SH-SY5Y (cell line): ENCODE results near the gene RS1.

Source experiments
- GATA2 ChIP-seq: IDR thresholded peaks from 2 replicates; pipeline ENCODE4 v1.6.1; 2011; ENCODE audit warnings: mild to moderate bottlenecking, low read depth, low read length
- GATA3 ChIP-seq: IDR thresholded peaks from 2 replicates; pipeline ENCODE4 v1.6.1; 2011; ENCODE audit warnings: low read depth, mild to moderate bottlenecking, low read length, moderate library complexity

GRCh38 chrX:18661273-18661672 lies 10.6 kb downstream of the RS1 start:
- TF ChIP-seq GATA3 (no peak), GATA2 (no peak)
